HCT116 (cell line): ENCODE measurements around the gene KIF1A. TPM values are rescaled to one million over a fixed set of nuclear protein-coding genes. Genes with fewer than 3 reads are reported as not detected.

Source experiments
- ATAC-seq: fragments of 200-7000 bp; cut with Tn5 transposase; 2 replicates; pipeline ENCODE4 v1.9.1; 2020; ENCODE audit warnings: mild to moderate bottlenecking, moderate library complexity
- BruUV-seq: library from RNA; stranded (reverse); fragments of 400-500 nt; replicated peaks from 2 replicates; lab custom pipeline; 2021; lab: Mats Ljungman, UMichigan
- CTCF ChIA-PET: fragments of 300-600 bp; sonication (Branson Sonifier 250); formaldehyde crosslinking; loops from one replicate; lab custom pipeline; 2021; ENCODE audit warnings: antibody characterized with exemption; lab: Charles Lee
- POLR2A ChIA-PET: fragments of 300-600, 350-600 bp; sonication (Branson Sonifier 250); formaldehyde crosslinking; loops from one replicate; lab custom pipeline; 2021; ENCODE audit warnings: antibody characterized with exemption; lab: Charles Lee
- RAD21 ChIA-PET, 2 experiments: fragments of 300-600 bp; sonication (Branson Sonifier 250); formaldehyde crosslinking; loops; one replicate each; lab custom pipeline; 2023; ENCODE audit warnings: low total read pairs in 2 of 2; ENCODE audit not compliant: uncharacterized antibody in 2 of 2, unreplicated experiment in 2 of 2, low non-redundant PET in 1 of 2; lab: Charles Lee
- DNase-seq: peaks from one replicate; pipeline ENCODE4 v3.0.0-alpha.2; 2010; ENCODE audit warnings: low read depth, low spot score
- H2AFZ ChIP-seq: fragments of 200-600 bp; shearing (Covaris generic), sonication (generic); 2 replicates; pipeline ENCODE4 v1.6.1; 2017; ENCODE audit warnings: low read depth, mixed run types, mixed read lengths, antibody characterized with exemption, low read length; ENCODE audit not compliant: poor library complexity, severe bottlenecking
- H3K27ac ChIP-seq: 2 replicates; pipeline ENCODE4 v1.5.1; 2012; ENCODE audit warnings: low read depth, low read length
- H3K27me3 ChIP-seq: fragments of 200-600 bp; sonication (generic); 2 replicates; pipeline ENCODE4 v1.6.1; 2016; ENCODE audit warnings: mixed run types, low read length, mixed read lengths; ENCODE audit not compliant: insufficient read depth
- H3K36me3 ChIP-seq, 2 experiments: fragments of 200-500 bp in 1 of 2; fragments of 200-600 bp in 1 of 2; sonication (Bioruptor generic) in 1 of 2; sonication (generic) in 1 of 2; 2 replicates each; pipeline versions ENCODE4 v1.5.1 to v1.6.1; 2014 to 2016; ENCODE audit warnings: low read length in 2 of 2, inconsistent platforms in 1 of 2, mixed read lengths in 1 of 2, mixed run types in 1 of 2; ENCODE audit not compliant: insufficient read depth in 2 of 2, control insufficient read depth in 1 of 2
- H3K4me1 ChIP-seq, 2 experiments: fragments of 200-600 bp in 1 of 2; sonication (generic) in 1 of 2; 2 replicates each; pipeline versions ENCODE4 v1.5.1 to v1.6.1; 2012 to 2017; ENCODE audit warnings: low read length in 2 of 2, inconsistent platforms in 1 of 2, mild to moderate bottlenecking in 1 of 2, mixed read lengths in 1 of 2, mixed run types in 1 of 2, moderate library complexity in 1 of 2; ENCODE audit not compliant: insufficient read depth in 2 of 2, control insufficient read depth in 1 of 2
- H3K4me2 ChIP-seq: fragments of 200-600 bp; sonication (generic); 2 replicates; pipeline ENCODE4 v1.6.1; 2017; ENCODE audit warnings: mixed run types, low read length, mixed read lengths
- H3K4me3 ChIP-seq, 2 experiments: fragments of 200-600 bp in 1 of 2; sonication (generic) in 1 of 2; replicated peaks in 1 of 2; 2 replicates each; pipeline ENCODE4 v1.5.1; 2011 to 2016; ENCODE audit warnings: low read length in 2 of 2, control low read depth in 1 of 2, low read depth in 1 of 2, mild to moderate bottlenecking in 1 of 2, mixed read lengths in 1 of 2, mixed run types in 1 of 2
- H3K79me2 ChIP-seq: fragments of 200-600 bp; sonication (generic); 2 replicates; pipeline ENCODE4 v1.6.1; 2017; ENCODE audit warnings: mild to moderate bottlenecking, mixed run types, low read length, moderate library complexity, mixed read lengths; ENCODE audit not compliant: insufficient read depth
- H3K9ac ChIP-seq: fragments of 200-600 bp; sonication (generic); 2 replicates; pipeline ENCODE4 v1.6.1; 2016; ENCODE audit warnings: low read length, mixed read lengths
- H3K9me2 ChIP-seq: fragments of 200-600 bp; sonication (generic), shearing (Covaris generic); 2 replicates; pipeline ENCODE4 v1.6.1; 2017; ENCODE audit warnings: mixed run types, mild to moderate bottlenecking, moderate library complexity; ENCODE audit not compliant: insufficient read depth
- H3K9me3 ChIP-seq, 2 experiments: fragments of 200-500 bp in 1 of 2; fragments of 200-600 bp in 1 of 2; sonication (Bioruptor generic) in 1 of 2; sonication (generic) in 1 of 2; 2 replicates each; pipeline ENCODE4 v1.6.1; 2014 to 2017; ENCODE audit warnings: low read length in 2 of 2, mixed read lengths in 2 of 2, inconsistent platforms in 1 of 2, low read depth in 1 of 2, mild to moderate bottlenecking in 1 of 2, mixed run types in 1 of 2, moderate library complexity in 1 of 2; ENCODE audit not compliant: control insufficient read depth in 1 of 2, insufficient read depth in 1 of 2
- H4K20me1 ChIP-seq: fragments of 200-600 bp; sonication (generic), shearing (Covaris generic); 2 replicates; pipeline ENCODE4 v1.6.1; 2017; ENCODE audit warnings: mixed run types, mild to moderate bottlenecking, moderate library complexity; ENCODE audit not compliant: insufficient read depth
- CBX3 ChIP-seq: IDR thresholded peaks from 2 replicates; pipeline ENCODE4 v1.6.1; 2012; ENCODE audit warnings: low read depth
- EGR1 ChIP-seq: IDR thresholded peaks from 2 replicates; pipeline ENCODE4 v1.6.1; 2012; ENCODE audit warnings: low read depth
- FOSL1 ChIP-seq: IDR thresholded peaks from 2 replicates; pipeline ENCODE4 v1.6.1; 2012; ENCODE audit warnings: low read depth
- POLR2A ChIP-seq: IDR thresholded peaks from 2 replicates; pipeline ENCODE4 v1.7.0; 2011; ENCODE audit warnings: borderline replicate concordance; ENCODE audit not compliant: insufficient read depth, insufficient read length; ENCODE audit errors: extremely low read depth
- POLR2AphosphoS5 ChIP-seq: IDR thresholded peaks from 2 replicates; pipeline ENCODE4 v1.6.1; 2011; ENCODE audit warnings: mild to moderate bottlenecking, low read depth, low read length, moderate library complexity
- SIN3A ChIP-seq: IDR thresholded peaks from 2 replicates; pipeline ENCODE4 v1.6.1; 2012; ENCODE audit warnings: low read depth
- SP1 ChIP-seq: IDR thresholded peaks from 2 replicates; pipeline ENCODE4 v1.6.1; 2012; ENCODE audit warnings: low read depth
- SRF ChIP-seq: IDR thresholded peaks from 2 replicates; pipeline ENCODE4 v1.6.1; 2012; ENCODE audit warnings: low read depth
- YY1 ChIP-seq: IDR thresholded peaks from 2 replicates; pipeline ENCODE4 v1.6.1; 2011; ENCODE audit warnings: low read length, low read depth, moderate library complexity, mild to moderate bottlenecking; ENCODE audit not compliant: insufficient replicate concordance; ENCODE audit errors: extremely low read depth
- intact Hi-C: fragments of 100-400 bp; cut with micrococcal nuclease; formaldehyde crosslinking; loops from 2 replicates; pipeline ENCODE4 v1.10.0; 2022
- total RNA-seq: library from RNA; stranded (reverse); gene quantifications from one replicate; pipeline ENCODE4 v1.2.1, GENCODE V29; 2021; ENCODE audit not compliant: unreplicated experiment
- TF ChIP-seq, protein P1 (sequence below): IDR thresholded peaks from 2 replicates; pipeline ENCODE4 v1.6.1; 2012
- TF ChIP-seq, protein P2 (sequence below): IDR thresholded peaks from 2 replicates; pipeline ENCODE4 v1.6.1; 2011; ENCODE audit warnings: mild to moderate bottlenecking, low read length, moderate library complexity; ENCODE audit not compliant: insufficient replicate concordance; ENCODE audit errors: extremely low read depth
- TF ChIP-seq, protein P3 (sequence below): IDR thresholded peaks from 2 replicates; pipeline ENCODE4 v1.6.1; 2012; ENCODE audit warnings: low read depth

The KIF1A gene
- total RNA-seq, 1 experiment from 2014 or later = 0.27 TPM

DNA sequence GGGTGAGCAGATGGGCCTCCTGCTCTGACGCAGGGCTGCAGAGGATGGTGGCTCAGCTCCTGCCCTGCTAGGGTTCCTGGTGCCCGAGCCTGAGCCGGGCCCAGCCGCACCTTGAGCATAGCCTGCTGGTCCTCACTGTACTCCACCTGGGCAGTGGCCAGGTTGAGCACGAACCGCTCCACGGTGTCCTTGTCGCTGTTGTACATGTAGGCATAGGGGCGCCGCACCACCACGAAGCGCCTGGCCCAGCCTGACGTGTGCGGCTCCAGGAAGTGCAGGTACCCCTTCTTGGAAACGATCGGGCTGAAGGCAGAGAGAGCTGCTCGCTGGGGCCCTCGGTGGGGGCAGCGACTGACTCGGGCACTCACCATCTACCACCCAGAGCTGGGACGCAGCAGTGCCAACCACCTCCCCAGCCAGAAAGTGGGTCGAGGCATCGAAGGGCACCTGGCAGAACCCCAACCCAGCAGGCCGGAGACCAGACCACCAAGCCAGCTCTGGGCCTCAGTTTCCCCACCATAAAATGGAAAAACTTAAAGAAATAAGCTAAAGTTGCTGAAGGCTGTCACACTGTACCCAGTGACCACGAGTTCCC, 101.0 kb downstream of the KIF1A start:
- no TSS peak for BruUV-seq
- Histone ChIP-seq H3K9ac (no peak overlapping the region), H3K9me2 (no peaks in the 10 kb centered on the region), H4K20me1 (no peaks in the 10 kb centered on the region), H3K9me3 (no peaks in the 10 kb centered on the region), H3K4me2 (no peak overlapping the region), H3K36me3 (no peaks in the 10 kb centered on the region), H2AFZ (no peak overlapping the region), H3K27me3 (no peaks in the 10 kb centered on the region), H3K79me2 (no peaks in the 10 kb centered on the region), H3K4me1 (no peaks in the 10 kb centered on the region), H3K4me3 (no peak overlapping the region), H3K27ac (no peak overlapping the region)
- RAD21 ChIA-PET = no interaction called here
- ATAC-seq = no peak
- intact Hi-C loops = no loop called here
- DNase-seq = no peak
- POLR2A ChIA-PET = no interaction called here
- no peak for TF ChIP-seq EGR1
- TF ChIP-seq CBX3 = no peak
- TF ChIP-seq SRF = no peak
- TF ChIP-seq POLR2AphosphoS5 = no peak
- no peak for TF ChIP-seq SP1
- TF ChIP-seq FOSL1 = no peak
- TF ChIP-seq YY1 = no peak
- CTCF ChIA-PET = no interaction called here

DNA sequence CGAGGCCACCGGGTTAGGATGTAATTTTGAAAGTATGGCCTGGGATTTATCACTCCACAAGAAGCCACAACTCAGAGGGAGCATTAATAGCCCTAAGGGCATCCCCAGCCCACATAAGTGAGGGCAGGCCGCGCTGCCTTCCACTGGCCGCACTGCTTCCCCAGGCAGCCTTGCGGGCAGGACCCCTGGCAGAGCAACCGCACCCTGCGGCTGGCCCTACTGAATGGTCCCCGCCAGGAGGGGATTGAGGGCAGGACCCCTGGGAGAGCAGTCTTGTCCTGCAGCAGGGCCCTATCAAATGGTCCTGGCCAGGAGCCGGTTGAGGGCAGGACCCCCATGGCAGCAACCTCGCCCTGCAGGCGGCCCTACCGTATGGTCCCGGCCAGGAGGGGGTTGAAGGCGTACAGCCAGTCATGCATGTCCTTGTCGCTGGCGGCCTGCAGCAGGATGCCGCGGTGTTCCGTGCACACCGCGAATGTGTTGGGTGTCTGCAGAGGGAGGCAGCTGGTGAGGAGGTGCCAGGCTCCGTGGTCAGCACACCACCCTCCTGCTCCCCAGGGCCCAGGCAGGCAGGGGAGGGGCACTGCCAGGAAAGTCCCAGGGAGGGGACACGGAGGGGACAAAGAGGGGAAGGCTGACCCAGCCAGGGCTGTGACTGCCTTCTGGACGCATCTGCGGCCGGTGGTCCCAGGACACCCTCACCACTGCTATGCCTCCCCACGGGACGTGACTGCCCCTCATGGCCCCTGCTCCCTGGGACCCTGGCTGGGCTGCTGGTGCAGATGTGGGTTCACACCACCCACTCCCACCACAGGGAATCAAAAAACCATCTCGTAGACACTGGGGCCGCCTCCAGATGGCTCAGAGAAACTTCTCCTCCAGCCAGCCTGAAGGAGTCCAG, 102.1 kb downstream of the KIF1A start:
- Histone ChIP-seq H4K20me1 (no peaks in the 10 kb centered on the region), H3K9me3 (no peaks in the 10 kb centered on the region), H3K79me2 (no peaks in the 10 kb centered on the region), H3K27me3 (no peaks in the 10 kb centered on the region), H3K9me2 (no peaks in the 10 kb centered on the region), H3K9ac (no peak overlapping the region), H3K4me1 (no peaks in the 10 kb centered on the region), H3K27ac (no peak overlapping the region), H3K4me3 (no peak overlapping the region), H3K36me3 (no peaks in the 10 kb centered on the region), H3K4me2 (no peak overlapping the region), H2AFZ (no peak overlapping the region)
- no peak for DNase-seq
- intact Hi-C loops = no loop called here
- ChIA-PET RAD21 (no interaction called here), POLR2A (no interaction called here), CTCF (no interaction called here)
- ATAC-seq = no peak
- BruUV-seq = no TSS peak
- TF ChIP-seq POLR2A (no peak), SP1 (no peak), POLR2AphosphoS5 (no peak), SIN3A (no peak)
- TF ChIP-seq, protein P1, sequence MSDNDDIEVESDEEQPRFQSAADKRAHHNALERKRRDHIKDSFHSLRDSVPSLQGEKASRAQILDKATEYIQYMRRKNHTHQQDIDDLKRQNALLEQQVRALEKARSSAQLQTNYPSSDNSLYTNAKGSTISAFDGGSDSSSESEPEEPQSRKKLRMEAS = no peak
- TF ChIP-seq, protein P2, sequence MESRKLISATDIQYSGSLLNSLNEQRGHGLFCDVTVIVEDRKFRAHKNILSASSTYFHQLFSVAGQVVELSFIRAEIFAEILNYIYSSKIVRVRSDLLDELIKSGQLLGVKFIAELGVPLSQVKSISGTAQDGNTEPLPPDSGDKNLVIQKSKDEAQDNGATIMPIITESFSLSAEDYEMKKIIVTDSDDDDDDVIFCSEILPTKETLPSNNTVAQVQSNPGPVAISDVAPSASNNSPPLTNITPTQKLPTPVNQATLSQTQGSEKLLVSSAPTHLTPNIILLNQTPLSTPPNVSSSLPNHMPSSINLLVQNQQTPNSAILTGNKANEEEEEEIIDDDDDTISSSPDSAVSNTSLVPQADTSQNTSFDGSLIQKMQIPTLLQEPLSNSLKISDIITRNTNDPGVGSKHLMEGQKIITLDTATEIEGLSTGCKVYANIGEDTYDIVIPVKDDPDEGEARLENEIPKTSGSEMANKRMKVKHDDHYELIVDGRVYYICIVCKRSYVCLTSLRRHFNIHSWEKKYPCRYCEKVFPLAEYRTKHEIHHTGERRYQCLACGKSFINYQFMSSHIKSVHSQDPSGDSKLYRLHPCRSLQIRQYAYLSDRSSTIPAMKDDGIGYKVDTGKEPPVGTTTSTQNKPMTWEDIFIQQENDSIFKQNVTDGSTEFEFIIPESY = no peak
- TF ChIP-seq, protein P3, sequence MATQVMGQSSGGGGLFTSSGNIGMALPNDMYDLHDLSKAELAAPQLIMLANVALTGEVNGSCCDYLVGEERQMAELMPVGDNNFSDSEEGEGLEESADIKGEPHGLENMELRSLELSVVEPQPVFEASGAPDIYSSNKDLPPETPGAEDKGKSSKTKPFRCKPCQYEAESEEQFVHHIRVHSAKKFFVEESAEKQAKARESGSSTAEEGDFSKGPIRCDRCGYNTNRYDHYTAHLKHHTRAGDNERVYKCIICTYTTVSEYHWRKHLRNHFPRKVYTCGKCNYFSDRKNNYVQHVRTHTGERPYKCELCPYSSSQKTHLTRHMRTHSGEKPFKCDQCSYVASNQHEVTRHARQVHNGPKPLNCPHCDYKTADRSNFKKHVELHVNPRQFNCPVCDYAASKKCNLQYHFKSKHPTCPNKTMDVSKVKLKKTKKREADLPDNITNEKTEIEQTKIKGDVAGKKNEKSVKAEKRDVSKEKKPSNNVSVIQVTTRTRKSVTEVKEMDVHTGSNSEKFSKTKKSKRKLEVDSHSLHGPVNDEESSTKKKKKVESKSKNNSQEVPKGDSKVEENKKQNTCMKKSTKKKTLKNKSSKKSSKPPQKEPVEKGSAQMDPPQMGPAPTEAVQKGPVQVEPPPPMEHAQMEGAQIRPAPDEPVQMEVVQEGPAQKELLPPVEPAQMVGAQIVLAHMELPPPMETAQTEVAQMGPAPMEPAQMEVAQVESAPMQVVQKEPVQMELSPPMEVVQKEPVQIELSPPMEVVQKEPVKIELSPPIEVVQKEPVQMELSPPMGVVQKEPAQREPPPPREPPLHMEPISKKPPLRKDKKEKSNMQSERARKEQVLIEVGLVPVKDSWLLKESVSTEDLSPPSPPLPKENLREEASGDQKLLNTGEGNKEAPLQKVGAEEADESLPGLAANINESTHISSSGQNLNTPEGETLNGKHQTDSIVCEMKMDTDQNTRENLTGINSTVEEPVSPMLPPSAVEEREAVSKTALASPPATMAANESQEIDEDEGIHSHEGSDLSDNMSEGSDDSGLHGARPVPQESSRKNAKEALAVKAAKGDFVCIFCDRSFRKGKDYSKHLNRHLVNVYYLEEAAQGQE = no peak
